Measurements from ENCODE around the gene C19orf25. TPM values are rescaled to one million over a fixed set of nuclear protein-coding genes. Genes with fewer than 3 reads are reported as not detected.

The C19orf25 gene
- total RNA-seq, 1 donor from 2014 or later = 28.5 TPM

DNA sequence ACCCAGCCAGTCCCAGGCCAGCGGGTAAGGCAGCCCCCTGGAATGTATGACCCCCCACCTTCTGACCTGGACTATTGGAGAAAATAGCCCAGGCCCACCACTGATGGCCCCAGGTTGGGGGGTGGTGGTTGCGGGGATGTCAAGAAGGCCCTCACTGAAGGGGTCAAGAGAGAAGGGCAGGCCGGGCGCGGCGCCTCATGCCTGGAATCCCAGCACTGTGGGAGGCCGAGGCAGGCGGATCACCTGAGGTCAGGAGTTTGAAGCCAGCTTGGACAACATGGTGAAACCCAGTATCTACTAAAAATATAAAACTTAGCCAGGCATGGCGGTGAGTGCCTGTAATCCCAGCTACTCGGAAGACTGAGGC is 35.3 kb upstream of the C19orf25 start:
- DNase-seq (no peak), ATAC-seq (no peak)
- Histone ChIP-seq H3K36me3 (no peaks in the 10 kb centered on the region), H3K9me3 (no peaks in the 10 kb centered on the region), H3K27me3 (ENCODE audit: low read depth) (peaks cover 58% of the 10 kb centered on the region), H3K27ac (no peak overlapping the region), H3K4me3 (no peak overlapping the region), H3K4me1 (peaks cover 7% of the 10 kb centered on the region)
- TF ChIP-seq, protein P1, sequence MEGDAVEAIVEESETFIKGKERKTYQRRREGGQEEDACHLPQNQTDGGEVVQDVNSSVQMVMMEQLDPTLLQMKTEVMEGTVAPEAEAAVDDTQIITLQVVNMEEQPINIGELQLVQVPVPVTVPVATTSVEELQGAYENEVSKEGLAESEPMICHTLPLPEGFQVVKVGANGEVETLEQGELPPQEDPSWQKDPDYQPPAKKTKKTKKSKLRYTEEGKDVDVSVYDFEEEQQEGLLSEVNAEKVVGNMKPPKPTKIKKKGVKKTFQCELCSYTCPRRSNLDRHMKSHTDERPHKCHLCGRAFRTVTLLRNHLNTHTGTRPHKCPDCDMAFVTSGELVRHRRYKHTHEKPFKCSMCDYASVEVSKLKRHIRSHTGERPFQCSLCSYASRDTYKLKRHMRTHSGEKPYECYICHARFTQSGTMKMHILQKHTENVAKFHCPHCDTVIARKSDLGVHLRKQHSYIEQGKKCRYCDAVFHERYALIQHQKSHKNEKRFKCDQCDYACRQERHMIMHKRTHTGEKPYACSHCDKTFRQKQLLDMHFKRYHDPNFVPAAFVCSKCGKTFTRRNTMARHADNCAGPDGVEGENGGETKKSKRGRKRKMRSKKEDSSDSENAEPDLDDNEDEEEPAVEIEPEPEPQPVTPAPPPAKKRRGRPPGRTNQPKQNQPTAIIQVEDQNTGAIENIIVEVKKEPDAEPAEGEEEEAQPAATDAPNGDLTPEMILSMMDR (IDR thresholded peaks at IDR 0.05) = no peak
- intact Hi-C loops (cut with DNase I) = no loop called here

DNA sequence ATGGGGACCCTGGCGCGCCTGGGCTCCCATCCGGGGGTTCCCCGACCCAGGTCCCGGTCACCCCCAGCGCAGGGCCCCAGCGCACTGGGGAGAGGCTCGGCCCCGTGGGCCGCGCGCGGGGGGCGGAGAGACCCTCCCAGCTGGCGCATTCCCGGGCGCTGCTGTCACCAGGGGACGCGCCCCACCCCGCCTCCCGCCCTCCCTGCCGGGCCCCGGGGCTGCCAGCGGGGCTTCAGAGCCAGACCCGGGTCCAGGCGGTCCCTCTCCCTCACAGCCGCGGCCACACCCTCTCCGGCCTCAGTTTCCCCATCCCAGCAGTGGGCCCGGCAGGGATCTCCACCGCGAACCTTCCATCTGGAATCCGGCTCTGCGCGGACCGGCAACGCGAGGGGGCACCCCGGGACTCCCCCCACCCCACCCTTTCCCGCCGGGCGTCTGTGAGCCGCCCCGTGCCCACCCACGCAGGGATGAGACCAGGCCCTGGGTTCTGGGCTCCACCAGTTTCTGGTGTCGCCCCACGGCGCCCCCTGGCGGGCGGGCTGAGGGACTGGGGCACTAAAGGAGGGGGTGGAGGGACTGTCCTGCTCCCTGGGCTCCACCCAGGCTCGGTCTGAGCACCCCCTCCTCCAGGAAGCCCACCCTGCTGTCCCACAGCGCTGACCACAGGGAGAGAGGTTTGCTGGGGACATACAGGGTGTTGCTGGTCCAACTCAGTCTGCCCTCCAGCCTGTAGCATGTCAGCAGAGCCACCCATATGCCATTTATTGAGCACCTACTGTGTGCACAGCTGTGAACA is 34.7 kb upstream of the C19orf25 start:
- no peaks in the 10 kb centered on the region for H3K36me3 ChIP-seq
- H3K9me3 ChIP-seq = no peaks in the 10 kb centered on the region
- intact Hi-C loops (cut with DNase I) = no loop called here
- peak overlapping the region; percentile 52 for H3K4me3 ChIP-seq
- TF ChIP-seq, protein P1 (IDR thresholded peaks at IDR 0.05) = peak; percentile 61
- peak; percentile 76 to 78 for ATAC-seq
- peak; percentile 66 for DNase-seq
- H3K4me1 ChIP-seq = peaks cover 7% of the 10 kb centered on the region
- no peak overlapping the region for H3K27ac ChIP-seq
- peaks cover 57% of the 10 kb centered on the region for H3K27me3 ChIP-seq (ENCODE audit: low read depth)

DNA sequence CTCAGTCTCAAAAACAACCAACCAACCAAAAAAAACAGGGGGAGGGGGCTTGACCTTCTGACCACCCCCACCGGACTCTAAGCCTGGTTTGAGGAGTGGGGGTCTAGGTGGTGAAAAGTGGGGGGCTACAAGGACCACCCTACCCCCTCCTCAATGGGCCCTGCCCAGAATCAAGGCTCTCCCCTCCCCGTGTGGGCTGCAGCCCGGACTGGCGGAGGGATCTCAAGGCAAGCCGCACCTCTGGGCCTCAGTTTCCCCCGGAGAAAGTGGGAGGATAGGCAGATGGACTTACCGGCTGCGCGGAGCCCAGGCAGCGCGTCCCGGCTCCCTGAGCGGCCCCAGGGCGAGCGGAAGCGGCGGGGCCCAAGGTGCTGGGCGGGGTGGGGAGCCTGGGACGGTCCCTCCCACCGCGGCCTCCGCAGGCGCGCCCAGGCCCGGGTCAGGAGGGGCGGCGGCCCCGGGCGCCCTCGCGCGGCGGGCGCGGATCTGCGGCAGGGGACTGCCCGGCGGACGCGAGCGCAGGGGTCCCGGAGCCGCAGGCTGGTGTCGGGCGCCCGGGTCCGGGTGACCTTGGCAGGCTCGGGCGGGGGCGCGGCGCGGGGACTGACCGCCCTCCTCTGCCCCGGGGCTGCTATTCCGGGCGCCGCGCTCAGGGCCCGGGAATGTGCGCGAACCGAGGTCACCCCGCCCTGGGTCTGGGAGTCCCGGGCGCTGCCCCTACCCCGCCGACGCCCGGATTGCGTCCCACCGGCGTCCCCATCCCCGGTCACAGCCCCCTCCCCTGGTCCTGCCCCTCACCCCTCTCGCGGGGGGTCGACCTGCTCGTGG is 33.9 kb upstream of the C19orf25 start, which contains the start of gene ADAMTSL5:
ADAMTSL5 (minus strand) TSS at position 349 of the 828 bp plus-strand sequence. CDS start 2,076 bp downstream, outside the sequence.
- DNase-seq = no peak
- Histone ChIP-seq H3K9me3 (no peaks in the 10 kb centered on the region), H3K36me3 (no peaks in the 10 kb centered on the region), H3K27ac (peak within 1 kb of the TSS; percentile 24), H3K4me3 (peak within 1 kb of the TSS; percentile 52), H3K27me3 (ENCODE audit: low read depth) (peaks cover 52% of the 10 kb centered on the region), H3K4me1 (peaks cover 15% of the 10 kb centered on the region)
- TF ChIP-seq, protein P1 (IDR thresholded peaks at IDR 0.05) = no peak
- peak; percentile 68 to 69 for ATAC-seq
- intact Hi-C loops (cut with DNase I) = no loop called here

DNA sequence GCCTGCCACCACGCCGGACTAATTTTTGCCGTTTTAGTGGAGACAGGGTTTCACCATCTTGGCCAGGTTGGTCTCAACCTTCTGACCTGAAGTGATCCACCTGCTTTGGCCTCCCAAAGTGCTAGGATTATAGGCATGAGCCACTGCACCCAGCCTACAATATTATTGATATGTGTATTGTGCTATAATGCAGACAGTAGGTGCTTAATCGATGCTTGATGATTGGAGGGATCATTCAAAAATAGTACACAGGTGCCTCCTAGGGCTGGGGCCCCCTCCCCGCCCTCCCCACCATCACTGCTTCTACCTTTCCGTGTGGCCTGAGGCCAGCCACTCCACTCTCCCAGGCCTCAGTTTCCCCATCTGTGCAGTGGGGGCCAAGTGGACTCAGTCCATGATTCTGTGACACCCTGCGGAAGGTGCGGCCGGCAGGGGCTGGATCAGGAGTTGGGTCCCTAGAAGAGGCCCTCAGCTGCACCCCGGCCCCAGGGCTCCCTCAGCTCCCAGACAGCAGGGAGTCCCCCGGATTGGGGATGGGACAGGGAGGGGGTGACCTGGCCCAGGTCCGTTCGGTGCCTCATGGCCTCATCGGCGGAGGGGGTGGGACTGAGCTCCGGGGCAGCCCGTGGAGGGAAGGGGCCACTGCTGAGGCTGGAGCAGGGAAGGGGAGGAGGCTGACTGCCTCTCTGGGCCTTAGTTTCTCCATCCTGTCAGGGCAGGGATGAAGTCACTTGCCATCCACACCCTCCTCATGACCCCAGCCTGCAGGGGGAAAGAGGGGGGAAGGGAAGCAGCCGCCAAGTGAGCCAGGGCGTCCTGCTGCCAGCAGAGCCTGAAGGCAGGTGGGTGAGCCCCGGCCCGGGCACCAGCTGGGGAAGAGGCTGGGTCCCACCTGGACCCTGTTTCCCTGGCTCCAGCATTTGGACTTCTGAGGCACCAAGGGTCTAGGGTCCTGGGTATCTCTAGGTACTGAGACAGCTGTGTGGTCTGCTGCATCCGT is 32.6 kb upstream of the C19orf25 start:
- Histone ChIP-seq H3K9me3 (no peaks in the 10 kb centered on the region), H3K27ac (no peak overlapping the region), H3K4me3 (no peak overlapping the region), H3K36me3 (no peaks in the 10 kb centered on the region), H3K27me3 (ENCODE audit: low read depth) (peaks cover 52% of the 10 kb centered on the region), H3K4me1 (peaks cover 20% of the 10 kb centered on the region)
- intact Hi-C loops (cut with DNase I) = no loop called here
- no peak for DNase-seq
- no peak for ATAC-seq
- TF ChIP-seq, protein P1 (IDR thresholded peaks at IDR 0.05) = no peak

DNA sequence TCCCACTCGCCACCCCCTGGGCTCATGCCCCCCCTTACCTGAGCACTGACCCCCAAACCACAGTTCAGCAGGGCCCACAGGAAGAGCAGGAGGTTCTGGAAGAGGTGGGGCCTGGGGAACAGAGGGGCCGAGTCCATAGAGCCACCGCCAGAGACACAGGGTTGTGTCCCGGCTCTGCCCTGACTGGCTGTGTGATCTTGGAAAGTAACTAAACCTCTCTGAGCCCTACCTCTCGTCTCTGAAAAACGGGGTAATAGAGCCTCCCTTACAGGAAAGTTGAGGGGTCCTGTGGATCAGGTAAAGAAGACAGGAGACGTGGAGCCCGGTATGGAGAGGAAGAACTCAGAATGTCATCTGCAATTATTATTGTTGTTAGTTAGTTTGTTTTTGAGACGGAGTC is 31.8 kb upstream of the C19orf25 start:
- Histone ChIP-seq H3K9me3 (no peaks in the 10 kb centered on the region), H3K27ac (no peak overlapping the region), H3K36me3 (no peaks in the 10 kb centered on the region), H3K4me3 (no peak overlapping the region), H3K4me1 (peaks cover 20% of the 10 kb centered on the region), H3K27me3 (ENCODE audit: low read depth) (peaks cover 47% of the 10 kb centered on the region)
- DNase-seq (no peak), ATAC-seq (no peak)
- TF ChIP-seq, protein P1 (IDR thresholded peaks at IDR 0.05) = no peak
- intact Hi-C loops (cut with DNase I) = no loop called here

Measured in lower lobe of right lung (tissue), 2 donors.